Keratinocyte (primary cell): ENCODE measurements around the gene RAB2B.

Experiments used
- CTCF ChIP-seq, 3 experiments: IDR thresholded peaks in 1 of 3; conservative IDR thresholded peaks in 1 of 3; optimal IDR thresholded peaks in 1 of 3; 2 replicates in 2 of 3; 3 replicates in 1 of 3; pipeline versions ENCODE3 to v1.5.1; 2011; ENCODE audit warnings: low read length in 3 of 3, mild to moderate bottlenecking in 3 of 3, moderate library complexity in 2 of 3, control low read depth in 1 of 3, inconsistent platforms in 1 of 3; ENCODE audit not compliant: insufficient read depth in 2 of 3; ENCODE audit errors: extremely low read depth in 1 of 3
- EZH2 ChIP-seq: IDR thresholded peaks from one replicate; pipeline ENCODE4 v1.6.1; 2012; ENCODE audit warnings: inconsistent platforms, mild to moderate bottlenecking, low read length, moderate library complexity

- TF ChIP-seq EZH2 = no peak
- TF ChIP-seq CTCF (optimal IDR thresholded peaks at IDR 0.05 in 1 of 3, IDR thresholded peaks at IDR 0.05 in 1 of 3, conservative IDR thresholded peaks at IDR 0.05 in 1 of 3; ENCODE audit: extremely low read depth in 1 of 3, insufficient read depth in 2 of 3, low read length in 3 of 3) = no peak
These were observed 48.1 kb upstream of the RAB2B start for GRCh38 chr14:21524575-21525490.
